A673 (cell line): ENCODE data around the gene CRACDL.

ENCODE experiments used
- CTCF ChIP-seq: fragments of 300-800, 200-600 bp; sonication (generic); conservative IDR thresholded peaks from 2 replicates; pipeline ENCODE4 v1.5.1; 2017; ENCODE audit warnings: low read depth, mild to moderate bottlenecking, antibody characterized with exemption, low read length, moderate library complexity, mixed read lengths
- EZH2 ChIP-seq: fragments of 200-600 bp; sonication (generic); IDR thresholded peaks from 2 replicates; pipeline ENCODE4 v1.6.1; 2017; ENCODE audit warnings: borderline replicate concordance, low read depth, mild to moderate bottlenecking, mixed read lengths, antibody characterized with exemption, low read length; ENCODE audit not compliant: poor library complexity, severe bottlenecking

GRCh38 chr2:98895901-98896300 is 40.1 kb downstream of the CRACDL start:
- no peak for TF ChIP-seq CTCF
- no peak for TF ChIP-seq EZH2
